ENCODE results near the gene TSNAX. TPM values are rescaled to one million over a fixed set of nuclear protein-coding genes. Genes with fewer than 3 reads are reported as not detected.

Gene TSNAX
- total and polyA plus RNA-seq, 9 of the 15 experiments (the other 6 are each of a cell fraction or from before 2014, with no cell fraction given), result 33.8 to 102 (median 61.2) TPM

- TF ChIP-seq PBX2 (CRISPR knock-in tag; IDR thresholded peaks at IDR 0.05; ENCODE audit: low read depth) (no peak), PBX2 (tag; conservative IDR thresholded peaks at IDR 0.05; ENCODE audit: low read depth) (0 out of 2 replicates have a peak, but pooled peaks have one; percentile 50), RCOR1 (IDR thresholded peaks at IDR 0.05; ENCODE audit: borderline replicate concordance in 1 of 2, low read depth in 2 of 2, low read length in 2 of 2) (peak in 1 of 2 experiments; percentile 47; a peak in 1 of 4 replicates), MCM7 (IDR thresholded peaks at IDR 0.05) (no peak), L3MBTL2 (IDR thresholded peaks at IDR 0.05) (no peak), ELF2 (CRISPR knock-in tag; IDR thresholded peaks at IDR 0.05) (0 out of 2 replicates have a peak, but pooled peaks have one; percentile 39), TEAD4 (IDR thresholded peaks at IDR 0.05; ENCODE audit: low read length) (no peak), TEAD4 (CRISPR knock-in tag; IDR thresholded peaks at IDR 0.05; ENCODE audit: borderline replicate concordance) (no peak), CEBPB (tag; IDR thresholded peaks at IDR 0.05) (peak; percentile 96), ZFPM2 (CRISPR knock-in tag; IDR thresholded peaks at IDR 0.05) (no peak), E2F3 (CRISPR knock-in tag; IDR thresholded peaks at IDR 0.05) (no peak), FOSL1 (tag; conservative IDR thresholded peaks at IDR 0.05) (no peak), CEBPG (CRISPR knock-in tag; IDR thresholded peaks at IDR 0.05) (no peak), CEBPG (tag; conservative IDR thresholded peaks at IDR 0.05 in 1 of 2, IDR thresholded peaks at IDR 0.05 in 1 of 2) (peak in 1 of 2 experiments; percentile 83; a peak in 2 of 4 replicates)
- TF ChIP-seq, protein P1, sequence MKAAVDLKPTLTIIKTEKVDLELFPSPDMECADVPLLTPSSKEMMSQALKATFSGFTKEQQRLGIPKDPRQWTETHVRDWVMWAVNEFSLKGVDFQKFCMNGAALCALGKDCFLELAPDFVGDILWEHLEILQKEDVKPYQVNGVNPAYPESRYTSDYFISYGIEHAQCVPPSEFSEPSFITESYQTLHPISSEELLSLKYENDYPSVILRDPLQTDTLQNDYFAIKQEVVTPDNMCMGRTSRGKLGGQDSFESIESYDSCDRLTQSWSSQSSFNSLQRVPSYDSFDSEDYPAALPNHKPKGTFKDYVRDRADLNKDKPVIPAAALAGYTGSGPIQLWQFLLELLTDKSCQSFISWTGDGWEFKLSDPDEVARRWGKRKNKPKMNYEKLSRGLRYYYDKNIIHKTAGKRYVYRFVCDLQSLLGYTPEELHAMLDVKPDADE (conservative IDR thresholded peaks at IDR 0.05; ENCODE audit: control insufficient read depth, low read depth, low read length), result no peak
Observed at GRCh38 chr1:231523816-231524215, 4.7 kb upstream of the TSNAX start (continued).
